Activated CD4-positive, CD25-positive, alpha-beta regulatory T cell treated with anti-CD3 and anti-CD28 coated beads, Interleukin-2, amount 50 U/mL, for 24 hours (primary cell): Measurements from ENCODE around the gene GSC.
"Not testable (repeated sequence)": the region's sequence is repeated elsewhere in the genome, so short reads cannot be mapped to it uniquely, and the experiment has no call there.

Source experiments
- ATAC-seq, 2 donors: fragments of 150-1000 bp; cut with Tn5 transposase; one replicate each; pipeline ENCODE4 v1.10.0; 2021; ENCODE audit warnings: mild to moderate bottlenecking in 1 of 2, moderate library complexity in 1 of 2

The GSC gene

DNA sequence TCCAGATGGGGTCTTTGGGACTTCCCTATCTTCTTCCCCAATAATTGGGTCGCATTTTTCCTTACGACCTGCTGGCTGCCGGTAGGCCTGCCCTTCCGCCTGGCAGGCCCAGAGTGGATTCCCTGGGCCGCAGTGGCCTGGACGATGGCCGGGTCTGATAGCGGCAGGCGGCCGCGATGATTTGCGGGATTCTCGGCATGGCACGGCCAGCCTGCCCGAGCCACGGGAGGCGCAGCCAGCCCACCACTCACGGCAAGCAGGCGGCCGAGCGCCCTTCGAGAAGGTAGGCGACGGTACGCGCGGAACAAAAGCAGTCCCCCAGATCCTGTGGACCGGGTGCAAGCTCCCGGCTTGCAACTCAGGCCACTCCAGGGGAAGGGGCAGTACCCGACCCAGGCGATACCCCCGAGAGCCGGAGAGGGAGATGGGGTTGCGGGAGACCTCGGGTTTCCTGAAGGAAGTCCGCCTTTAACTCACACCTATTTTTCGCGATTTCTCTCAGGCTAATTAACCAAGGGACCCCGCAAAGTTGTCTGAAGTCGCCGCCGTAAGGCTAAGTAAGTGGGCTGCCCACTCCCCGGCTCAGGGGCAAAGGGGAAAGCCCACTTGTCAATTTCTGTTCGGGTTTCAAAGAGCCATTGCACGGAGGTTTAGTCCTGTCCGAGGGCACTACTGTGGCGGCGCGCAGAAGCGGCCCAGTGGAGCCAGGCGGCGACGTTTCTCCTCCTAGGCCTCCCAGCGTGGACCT lies 1.4 kb upstream of the GSC start:
- ATAC-seq = no peak

GRCh38 chr14:94770815-94771157 lies 873 bp upstream of the GSC start:
- ATAC-seq = no peak

- ATAC-seq = no peak
Observed at GRCh38 chr14:94770251-94770749, 387 bp upstream of the GSC start.

DNA sequence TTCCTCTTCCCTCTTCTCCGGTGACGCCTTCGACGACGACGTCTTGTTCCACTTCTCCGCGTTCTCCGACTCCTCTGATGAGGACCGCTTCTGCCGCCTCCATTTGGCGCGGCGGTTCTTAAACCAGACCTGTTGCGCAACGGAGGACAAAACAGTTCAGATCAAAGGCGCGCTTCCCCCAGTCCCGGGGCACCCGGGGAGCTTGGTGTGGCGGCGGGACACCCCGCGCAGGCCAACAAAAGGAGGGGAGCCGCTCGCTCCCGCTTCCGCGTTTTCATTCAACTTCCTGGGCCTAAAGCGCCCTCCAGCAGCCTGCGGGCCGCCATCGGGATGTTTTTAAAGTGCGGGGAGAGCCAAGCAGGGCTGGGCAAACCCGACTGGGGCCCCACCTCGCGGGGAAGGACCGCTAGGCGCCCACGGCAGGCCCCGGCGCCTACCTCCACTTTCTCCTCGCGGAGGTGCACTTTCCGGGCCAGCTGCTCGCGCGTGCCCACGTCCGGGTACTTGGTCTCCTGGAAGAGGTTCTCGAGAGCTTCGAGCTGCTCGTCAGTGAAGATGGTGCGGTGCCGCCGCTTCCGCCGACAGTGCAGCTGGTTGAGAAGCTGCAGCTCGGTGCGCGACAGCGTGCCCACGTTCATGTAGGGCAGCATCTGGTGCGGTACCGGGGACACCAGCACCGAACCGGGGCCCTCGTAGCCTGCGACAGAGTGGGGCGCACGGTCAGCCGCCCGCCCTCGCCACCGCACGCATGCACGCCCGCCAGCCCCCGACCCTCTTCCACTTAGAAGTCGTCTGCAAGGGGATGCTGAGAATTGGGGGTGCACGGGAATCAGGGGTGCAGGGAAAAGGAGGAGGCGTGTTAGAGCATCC lies 1.2 kb downstream of the GSC start:
- ATAC-seq = no peak

- no peak for ATAC-seq
Observed at GRCh38 chr14:94768141-94768520, 1.8 kb downstream of the GSC start.

- no peak for ATAC-seq
Observed at GRCh38 chr14:94767321-94767878, 2.5 kb downstream of the GSC start.

DNA sequence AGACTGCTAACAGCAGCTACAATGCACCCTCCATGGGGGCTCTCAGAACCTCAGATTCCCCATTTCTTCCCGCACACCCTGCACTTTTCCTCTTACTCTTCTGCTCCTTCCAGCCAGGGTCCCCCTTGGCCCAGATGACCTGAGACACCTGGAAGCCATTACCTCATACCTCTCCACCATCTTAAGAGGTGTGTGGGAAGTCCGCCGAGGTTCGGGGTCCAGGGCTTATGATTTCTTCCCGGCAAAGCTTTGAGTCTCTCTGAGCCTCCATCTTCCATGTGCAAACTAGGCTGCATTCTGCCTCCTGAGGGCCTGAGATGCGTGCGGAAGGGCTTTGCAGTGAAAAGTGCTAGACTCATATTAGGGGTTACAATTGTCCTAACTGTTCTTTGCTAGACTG lies 5.3 kb downstream of the GSC start:
- ATAC-seq = no peak

- no peak for ATAC-seq
Observed at GRCh38 chr14:94762431-94762830, 7.5 kb downstream of the GSC start.

DNA sequence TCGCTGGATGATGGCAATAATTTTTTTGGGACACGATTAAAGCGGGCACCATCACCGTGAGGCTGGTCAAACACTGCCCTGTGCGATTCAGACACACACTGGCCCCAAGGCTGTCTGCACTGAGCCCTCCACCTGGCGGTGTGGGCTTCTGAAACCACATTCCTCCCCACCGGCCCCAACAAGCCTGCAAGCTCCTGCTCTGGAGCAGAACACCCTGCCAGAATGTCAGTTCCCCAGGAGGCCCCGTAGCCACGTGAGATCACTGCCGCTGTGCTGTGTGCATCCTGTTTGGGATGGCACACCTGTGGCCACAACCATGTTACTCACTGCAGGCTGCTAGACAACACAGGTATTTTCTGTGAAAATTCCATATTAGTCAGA lies 7.9 kb downstream of the GSC start:
- no peak for ATAC-seq

DNA sequence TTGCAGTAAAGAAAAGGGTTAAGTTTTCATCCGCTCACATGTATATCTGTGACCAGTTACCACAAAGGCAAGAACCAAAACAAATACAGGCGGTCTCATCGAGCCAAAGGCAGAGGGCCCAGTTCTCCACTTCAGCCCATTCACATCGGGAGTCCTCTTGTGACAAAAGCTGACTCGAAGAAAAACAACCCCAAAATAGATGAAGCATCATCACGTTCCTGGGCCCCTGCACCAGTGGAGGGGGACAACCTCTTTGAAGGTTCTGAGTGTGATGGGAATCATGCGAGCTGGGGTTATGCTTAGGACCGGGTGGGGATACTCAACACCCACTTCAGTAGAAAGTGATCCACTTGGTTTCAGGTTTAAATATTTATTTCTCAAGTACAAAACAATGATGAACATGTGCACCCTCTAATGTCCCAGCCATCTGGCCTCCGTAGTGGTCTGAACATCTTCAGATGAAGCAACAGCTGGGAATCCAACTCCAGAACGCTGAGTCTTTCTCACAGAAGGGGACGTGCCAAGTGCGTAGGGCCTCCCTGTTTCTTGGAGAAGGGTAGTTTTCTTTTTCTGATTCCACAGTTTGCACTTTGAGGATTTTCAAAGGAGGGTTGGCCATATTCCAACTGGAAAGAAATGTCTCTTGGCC lies 8.4 kb downstream of the GSC start:
- no peak for ATAC-seq

DNA sequence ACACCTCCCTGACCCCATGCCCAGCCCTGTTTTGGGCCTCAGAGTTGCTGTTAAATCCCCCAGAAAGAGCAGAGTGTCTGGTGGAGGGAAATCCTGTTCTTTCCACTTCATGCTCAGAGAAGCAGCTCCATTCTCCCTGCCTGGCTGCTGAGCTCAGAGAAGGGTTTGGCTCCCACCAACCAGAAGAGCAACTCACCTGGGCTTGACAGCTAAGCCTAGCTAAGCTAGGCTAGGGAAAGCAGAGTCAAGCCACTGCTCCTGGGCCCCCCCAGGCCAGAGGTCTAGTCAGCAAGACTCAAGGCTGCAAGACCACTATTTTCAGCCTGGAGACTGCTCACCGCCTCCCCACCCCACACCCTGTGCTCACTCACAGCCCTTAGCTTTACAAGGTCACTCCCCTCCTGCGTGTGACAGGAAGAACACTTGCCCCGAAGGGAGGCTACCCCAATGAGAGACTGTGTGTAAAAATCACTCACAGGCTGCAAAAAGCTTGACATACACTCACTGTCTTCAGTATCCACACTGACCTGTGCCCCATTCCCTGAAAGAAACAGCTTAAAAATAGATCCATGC lies 13.5 kb downstream of the GSC start:
- ATAC-seq = no peak

DNA sequence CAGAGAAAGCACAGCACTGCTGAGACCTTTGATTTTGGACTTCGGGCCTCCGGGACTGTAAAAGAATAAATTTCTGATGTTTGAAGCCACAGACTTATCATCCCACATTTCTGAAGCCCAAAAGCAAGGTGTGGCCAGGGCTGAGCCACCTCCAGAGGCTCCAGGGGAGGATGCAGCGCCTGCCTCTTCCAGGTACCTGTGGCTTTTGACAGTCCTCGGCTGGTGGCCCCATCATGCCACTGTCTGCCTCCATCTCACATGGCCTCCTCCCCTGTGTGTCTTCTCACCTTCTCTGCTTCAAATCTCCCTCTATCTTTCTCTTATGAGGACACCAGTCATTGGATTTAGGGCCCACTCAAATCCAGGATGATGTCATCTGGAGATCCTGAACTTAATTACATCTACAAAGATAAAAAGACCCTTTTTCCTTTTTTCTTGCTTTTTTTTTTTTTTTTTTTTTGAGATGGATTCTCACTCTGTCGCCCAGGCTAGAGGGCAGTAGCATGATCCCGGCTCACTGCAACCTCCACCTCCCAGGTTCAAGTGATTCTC lies 15.4 kb downstream of the GSC start:
- ATAC-seq = no peak

GRCh38 chr14:94752591-94753436 lies 17.1 kb downstream of the GSC start:
- no peak for ATAC-seq

- ATAC-seq = no peak
Observed at GRCh38 chr14:94751956-94752355, 18.0 kb downstream of the GSC start.

DNA sequence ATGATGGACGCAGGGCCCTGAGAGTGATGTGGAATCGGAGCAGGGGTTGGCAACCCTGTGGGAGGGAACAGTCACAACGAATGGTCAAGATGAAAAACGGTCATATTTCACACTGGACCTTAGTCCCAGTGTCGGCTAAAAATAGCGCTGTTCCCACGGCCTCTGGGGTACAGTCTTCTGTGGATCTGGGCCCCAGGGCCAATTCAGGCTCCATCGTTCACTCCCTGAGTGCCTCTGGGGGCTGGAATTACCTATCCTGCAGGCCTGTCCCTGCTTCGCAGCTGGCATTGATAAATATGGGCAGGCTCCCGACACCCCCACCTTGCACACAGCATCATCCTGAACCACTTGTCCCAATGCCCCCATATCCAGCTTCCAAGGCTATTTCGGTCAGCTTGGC lies 18.6 kb downstream of the GSC start:
- ATAC-seq = no peak

GRCh38 chr14:94750371-94750770 lies 19.5 kb downstream of the GSC start:
- ATAC-seq = no peak

DNA sequence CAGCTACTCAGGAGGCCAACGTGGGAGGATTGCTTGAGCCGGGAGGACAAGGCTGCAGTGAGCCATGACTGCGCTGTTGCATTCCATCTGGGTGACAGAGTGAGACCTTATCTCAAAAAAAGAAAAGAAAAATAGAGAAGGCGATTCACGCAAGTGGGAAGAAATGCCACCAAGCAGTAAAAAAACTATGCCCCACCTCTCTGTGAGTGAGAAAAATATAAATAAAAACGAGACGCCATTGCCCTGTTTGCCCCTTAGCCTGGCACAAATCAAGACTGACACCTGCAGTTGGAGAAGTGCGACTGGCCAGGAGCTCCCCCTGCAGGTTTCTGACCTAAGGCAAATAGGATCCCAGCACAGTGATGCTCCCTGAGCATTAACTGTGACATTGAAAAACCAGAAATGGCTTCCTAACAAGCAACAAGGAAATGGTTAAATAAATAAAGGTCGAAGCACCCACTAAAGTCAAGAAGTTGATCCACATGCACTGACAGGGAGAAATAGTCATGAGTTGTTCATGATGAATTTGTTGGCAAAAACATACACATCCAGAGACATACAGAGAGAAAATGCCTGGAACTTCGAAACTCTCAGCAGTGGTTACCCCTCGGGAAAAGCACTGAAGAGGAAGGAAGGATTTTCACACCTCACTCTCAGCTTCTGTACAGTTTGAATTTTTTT lies 21.1 kb downstream of the GSC start:
- ATAC-seq = no peak

GRCh38 chr14:94747739-94748138 lies 22.2 kb downstream of the GSC start:
- ATAC-seq = no peak

DNA sequence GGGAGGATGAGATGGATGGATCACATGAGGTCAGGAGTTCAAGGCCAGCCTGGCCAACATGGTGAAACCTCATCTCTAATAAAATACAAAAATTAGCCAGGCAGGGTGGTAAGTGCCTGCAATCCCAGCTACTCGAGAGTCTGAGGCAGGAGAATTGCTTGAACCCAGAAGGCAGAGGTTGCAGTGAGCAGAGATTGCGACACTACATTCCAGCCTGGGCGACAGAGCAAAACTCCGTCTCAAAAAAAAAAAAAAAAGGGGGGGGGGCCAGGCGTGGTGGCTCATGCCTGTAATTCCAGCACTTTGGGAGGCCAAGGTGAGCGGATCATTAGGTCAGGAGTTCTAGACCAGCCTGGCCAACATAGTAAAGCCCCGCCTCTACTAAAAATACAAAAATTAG lies 22.8 kb downstream of the GSC start:
- ATAC-seq = not testable (repeated sequence)

DNA sequence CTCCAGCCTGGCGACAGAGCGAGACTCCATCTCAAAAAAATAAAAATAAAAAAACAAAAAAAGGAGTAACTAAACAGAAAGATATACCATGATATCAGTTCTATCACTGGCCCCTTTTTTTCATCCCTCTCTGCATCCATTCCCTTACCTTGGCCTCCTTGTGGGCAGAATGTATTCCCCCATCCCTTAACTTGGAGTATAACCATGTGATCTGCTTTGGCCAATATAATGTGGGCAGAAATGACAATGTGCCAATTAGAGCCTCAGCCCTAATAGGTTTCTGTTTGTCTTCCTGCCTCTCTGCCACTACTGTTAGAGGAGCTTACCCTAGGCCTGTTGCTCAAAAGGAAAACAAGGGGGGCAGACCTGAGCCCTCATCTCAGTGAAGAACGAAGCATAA lies 23.8 kb downstream of the GSC start:
- no peak for ATAC-seq

DNA sequence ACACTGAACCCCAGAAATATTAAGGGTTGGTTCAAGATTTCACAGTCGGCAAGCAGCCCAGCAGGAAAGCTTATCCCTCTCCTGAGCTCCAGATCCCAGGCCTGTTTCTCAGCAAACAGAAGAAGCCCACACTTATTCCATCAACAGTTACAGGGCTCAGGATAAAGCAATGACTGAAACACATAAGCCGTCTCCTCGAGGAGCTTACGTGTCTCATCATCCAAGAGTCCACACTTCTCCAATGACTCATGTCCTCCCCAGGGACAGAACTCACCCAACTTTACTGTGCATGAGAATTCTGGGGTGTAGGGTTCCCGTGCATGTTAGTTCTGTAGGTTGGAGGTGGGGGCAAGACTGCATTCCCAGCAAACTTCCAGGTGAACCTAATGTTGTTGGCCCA lies 31.2 kb downstream of the GSC start:
- ATAC-seq = no peak
